ENCODE data around the gene S1PR3. TPM values are rescaled to one million over a fixed set of nuclear protein-coding genes. Genes with fewer than 3 reads are reported as not detected.

The S1PR3 gene
- total RNA-seq, 5 donors from 2014 or later (not counting 1 experiment from before 2014, with no cell fraction given): 0.07 to 0.23 (median 0.12) TPM

DNA sequence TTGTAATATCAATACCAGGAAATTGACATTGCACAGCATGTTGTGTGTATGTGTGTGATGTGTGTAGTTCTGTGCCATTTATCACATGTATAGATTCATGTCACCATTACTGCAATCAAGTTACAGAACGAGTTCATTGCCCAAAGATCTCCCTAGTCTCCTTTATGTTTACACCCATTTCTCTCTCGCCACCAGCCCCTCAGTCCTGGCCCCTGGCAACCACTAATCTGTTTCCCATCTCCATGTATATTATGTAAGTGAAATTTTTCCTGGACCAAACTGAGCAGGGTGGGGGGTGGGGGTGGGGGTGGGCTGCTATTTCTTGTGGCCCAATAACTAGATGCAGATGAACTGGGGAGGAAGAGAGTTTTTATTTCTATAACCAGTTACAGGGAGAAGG is 11.5 kb upstream of the S1PR3 start:
- no peak overlapping the region for H3K4me3 Mint-ChIP-seq
- ATAC-seq (replicated peaks in 1 of 4) (no peak), DNase-seq (no peak)
- no peaks in the 10 kb centered on the region for H3K9me3 ChIP-seq
- peaks cover 10 to 11% of the 10 kb centered on the region in 2 donors for H3K27me3 Mint-ChIP-seq
- no peaks in the 10 kb centered on the region for H3K4me1 ChIP-seq (ENCODE audit: control insufficient read depth in 1 of 2, extremely low read depth in 1 of 2, insufficient read depth in 2 of 2, low read length in 2 of 2)
- H3K27ac Mint-ChIP-seq: no peak overlapping the region
- no peak overlapping the region for H3K27ac ChIP-seq (ENCODE audit: low read length)
- H3K4me1 Mint-ChIP-seq: no peaks in the 10 kb centered on the region
- H3K36me3 ChIP-seq (ENCODE audit: control insufficient read depth in 2 of 2, extremely low read depth in 1 of 2, insufficient read depth in 1 of 2, low read length in 1 of 2): no peaks in the 10 kb centered on the region
- H3K27me3 ChIP-seq (replicated peaks in 1 of 2; ENCODE audit: control insufficient read depth in 2 of 2, extremely low read depth in 1 of 2, insufficient read depth in 2 of 2, low read length in 1 of 2): peaks cover 0 to 5% of the 10 kb centered on the region in 2 experiments
- no peaks in the 10 kb centered on the region for H3K9me3 Mint-ChIP-seq
- ChIA-PET POLR2A (no interaction called here), CTCF (no interaction called here)
- no peaks in the 10 kb centered on the region for H3K36me3 Mint-ChIP-seq
- no peak overlapping the region for H3K4me3 ChIP-seq (ENCODE audit: control insufficient read depth in 1 of 2, extremely low read depth in 1 of 2, low read length in 1 of 2)
- WGBS (ENCODE audit: insufficient coverage): no CpG with 5 or more reads among the region's 2 CpGs

DNA sequence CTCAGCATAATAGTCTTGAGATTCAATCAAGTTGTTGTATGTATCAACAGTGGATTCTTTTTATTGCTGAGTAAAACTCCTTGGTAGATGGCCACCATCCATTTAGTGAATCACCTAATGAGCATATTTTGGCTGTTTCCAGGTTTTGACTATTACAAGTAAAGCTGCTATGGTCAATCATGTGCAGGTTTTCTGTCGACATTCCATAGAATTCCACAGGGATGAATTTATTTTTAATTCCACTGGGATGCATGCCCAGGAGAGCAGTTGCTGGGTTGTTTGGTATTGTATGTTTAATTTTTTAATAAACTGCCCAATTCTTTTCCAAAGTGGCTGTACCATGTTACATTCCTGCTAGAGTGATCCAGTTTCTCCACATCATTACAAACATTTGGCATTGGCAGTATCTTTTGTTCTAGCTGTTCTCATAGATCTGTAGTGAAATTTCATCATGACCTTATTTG is 10.5 kb upstream of the S1PR3 start:
- Mint-ChIP-seq H3K4me3 (no peak overlapping the region), H3K9me3 (no peaks in the 10 kb centered on the region), H3K27ac (no peak overlapping the region), H3K36me3 (no peaks in the 10 kb centered on the region), H3K27me3 (peaks cover 10 to 17% of the 10 kb centered on the region in 2 donors), H3K4me1 (no peaks in the 10 kb centered on the region)
- ATAC-seq (replicated peaks in 1 of 4) (no peak), DNase-seq (no peak)
- H3K4me1 ChIP-seq (ENCODE audit: control insufficient read depth in 1 of 2, extremely low read depth in 1 of 2, insufficient read depth in 2 of 2, low read length in 2 of 2): no peaks in the 10 kb centered on the region
- no peaks in the 10 kb centered on the region for H3K9me3 ChIP-seq
- H3K27me3 ChIP-seq (replicated peaks in 1 of 2; ENCODE audit: control insufficient read depth in 2 of 2, extremely low read depth in 1 of 2, insufficient read depth in 2 of 2, low read length in 1 of 2): peaks cover 0 to 5% of the 10 kb centered on the region in 2 experiments
- H3K4me3 ChIP-seq (ENCODE audit: control insufficient read depth in 1 of 2, extremely low read depth in 1 of 2, low read length in 1 of 2): no peak overlapping the region
- no peaks in the 10 kb centered on the region for H3K36me3 ChIP-seq (ENCODE audit: control insufficient read depth in 2 of 2, extremely low read depth in 1 of 2, insufficient read depth in 1 of 2, low read length in 1 of 2)
- no peak overlapping the region for H3K27ac ChIP-seq (ENCODE audit: low read length)
- ChIA-PET POLR2A (no interaction called here), CTCF (no interaction called here)
- WGBS (ENCODE audit: insufficient coverage): no CpG with 5 or more reads among the region's 1 CpG

DNA sequence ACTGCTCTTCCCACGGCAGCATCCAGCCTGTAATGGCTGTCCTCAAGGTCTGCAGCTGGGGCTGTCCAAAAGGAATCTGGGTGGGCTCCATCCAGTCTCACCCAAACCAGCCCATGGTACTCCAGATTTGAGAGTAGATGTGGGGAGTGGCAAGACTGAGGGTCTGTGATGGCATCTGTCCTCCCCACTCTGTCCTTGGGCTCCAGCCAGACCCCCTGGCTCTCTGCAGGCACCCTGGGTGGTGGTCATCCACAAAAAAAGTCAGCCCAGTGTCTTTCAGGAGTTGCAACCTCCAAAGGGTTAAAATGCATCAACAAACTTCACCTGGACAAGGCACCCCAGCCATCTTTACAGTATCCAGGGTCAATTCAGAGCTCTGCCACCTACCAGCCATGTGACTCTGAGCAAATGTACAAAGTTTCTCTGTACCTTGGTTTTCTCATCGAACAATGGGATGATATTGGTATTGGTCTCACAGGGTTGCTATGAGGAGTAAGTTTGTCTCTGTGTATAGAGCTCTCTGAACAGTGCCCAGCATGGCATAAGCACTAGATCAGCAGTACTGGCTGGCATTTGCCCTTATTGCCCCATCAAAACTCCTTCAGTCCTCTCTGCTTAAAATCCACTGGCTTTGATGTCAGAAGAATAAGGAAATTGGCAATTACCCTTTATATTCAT is 7.3 kb upstream of the S1PR3 start:
- H3K36me3 Mint-ChIP-seq: no peaks in the 10 kb centered on the region
- H3K4me3 ChIP-seq (ENCODE audit: control insufficient read depth in 1 of 2, extremely low read depth in 1 of 2, low read length in 1 of 2): no peak overlapping the region
- ChIA-PET CTCF (no interaction called here), POLR2A (no interaction called here)
- H3K36me3 ChIP-seq (ENCODE audit: control insufficient read depth in 2 of 2, extremely low read depth in 1 of 2, insufficient read depth in 1 of 2, low read length in 1 of 2): no peaks in the 10 kb centered on the region
- H3K27ac ChIP-seq (ENCODE audit: low read length): no peak overlapping the region
- peaks cover 0 to 4% of the 10 kb centered on the region in 2 experiments for H3K4me1 ChIP-seq (ENCODE audit: control insufficient read depth in 1 of 2, extremely low read depth in 1 of 2, insufficient read depth in 2 of 2, low read length in 2 of 2)
- ATAC-seq (replicated peaks in 1 of 4): no peak
- peaks cover 1 to 5% (median 3%) of the 10 kb centered on the region in 3 donors for H3K4me1 Mint-ChIP-seq
- no peaks in the 10 kb centered on the region for H3K27me3 ChIP-seq (replicated peaks in 1 of 2; ENCODE audit: control insufficient read depth in 2 of 2, extremely low read depth in 1 of 2, insufficient read depth in 2 of 2, low read length in 1 of 2)
- H3K9me3 Mint-ChIP-seq: no peaks in the 10 kb centered on the region
- no peaks in the 10 kb centered on the region for H3K9me3 ChIP-seq
- H3K4me3 Mint-ChIP-seq: no peak overlapping the region
- WGBS (ENCODE audit: insufficient coverage): no CpG with 5 or more reads among the region's 2 CpGs
- H3K27me3 Mint-ChIP-seq: peaks cover 0 to 10% of the 10 kb centered on the region in 2 donors
- H3K27ac Mint-ChIP-seq: no peak overlapping the region
- DNase-seq: no peak

DNA sequence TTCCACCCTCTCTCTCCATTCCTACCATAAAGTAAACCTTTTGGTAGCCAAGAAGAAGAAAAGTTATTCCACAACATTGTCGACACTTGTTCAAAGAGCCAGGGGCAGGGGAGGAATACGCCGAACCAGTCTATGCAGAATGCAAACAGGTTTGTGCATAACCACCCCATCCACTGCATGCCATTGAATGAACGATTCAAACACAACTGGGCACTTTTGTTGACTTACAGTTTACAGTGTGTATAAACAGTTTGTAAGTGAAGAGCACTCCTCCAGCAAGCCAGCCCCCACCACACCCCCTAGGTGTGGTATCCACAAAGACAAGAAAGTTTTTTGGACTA is 6.8 kb upstream of the S1PR3 start:
- POLR2A ChIA-PET: no interaction called here

DNA sequence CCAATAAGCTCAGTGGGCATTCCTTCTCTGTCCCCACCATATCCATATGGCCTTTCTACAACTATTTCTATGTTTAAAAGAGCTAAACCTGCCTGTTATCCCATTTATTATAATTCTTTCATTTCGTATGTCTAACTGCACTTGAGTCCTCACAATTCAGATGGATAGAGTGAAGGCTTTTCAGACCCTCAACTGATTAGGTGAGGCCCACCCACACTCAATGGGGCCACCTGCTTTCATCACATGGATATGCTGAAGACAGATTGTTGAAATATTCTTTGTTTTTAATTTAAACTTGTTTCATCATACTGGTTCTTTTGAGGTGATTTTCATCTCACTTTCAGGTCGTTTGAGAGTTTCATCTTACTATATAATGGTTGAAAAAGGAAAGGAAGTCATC is 5.7 kb upstream of the S1PR3 start:
- Histone ChIP-seq H3K27me3 (replicated peaks in 1 of 2; ENCODE audit: control insufficient read depth in 2 of 2, extremely low read depth in 1 of 2, insufficient read depth in 2 of 2, low read length in 1 of 2) (peaks cover 0 to 8% of the 10 kb centered on the region in 2 experiments), H3K9me3 (no peaks in the 10 kb centered on the region), H3K36me3 (ENCODE audit: control insufficient read depth in 2 of 2, extremely low read depth in 1 of 2, insufficient read depth in 1 of 2, low read length in 1 of 2) (no peaks in the 10 kb centered on the region), H3K4me3 (ENCODE audit: control insufficient read depth in 1 of 2, extremely low read depth in 1 of 2, low read length in 1 of 2) (no peak overlapping the region), H3K4me1 (ENCODE audit: control insufficient read depth in 1 of 2, extremely low read depth in 1 of 2, insufficient read depth in 2 of 2, low read length in 2 of 2) (peaks cover 4 to 13% of the 10 kb centered on the region in 2 experiments), H3K27ac (ENCODE audit: low read length) (no peak overlapping the region)
- H3K4me1 Mint-ChIP-seq: peaks cover 10 to 17% (median 17%) of the 10 kb centered on the region in 3 donors
- ChIA-PET CTCF (no interaction called here), POLR2A (no interaction called here)
- no peak overlapping the region for H3K4me3 Mint-ChIP-seq
- no peaks in the 10 kb centered on the region for H3K9me3 Mint-ChIP-seq
- no peak for DNase-seq
- no peaks in the 10 kb centered on the region for H3K36me3 Mint-ChIP-seq
- WGBS (ENCODE audit: insufficient coverage): no CpG with 5 or more reads among the region's 2 CpGs
- peaks cover 11 to 24% of the 10 kb centered on the region in 2 donors for H3K27me3 Mint-ChIP-seq
- no peak for ATAC-seq (replicated peaks in 1 of 4)
- H3K27ac Mint-ChIP-seq: no peak overlapping the region

More for the DNA sequence above, 6.8 kb upstream of the S1PR3 start:
- DNase-seq (no peak), ATAC-seq (replicated peaks in 1 of 4) (no peak)
- Mint-ChIP-seq H3K4me3 (no peak overlapping the region), H3K27ac (no peak overlapping the region), H3K4me1 (peaks cover 6 to 10% (median 8%) of the 10 kb centered on the region in 3 donors), H3K27me3 (peaks cover 5 to 15% of the 10 kb centered on the region in 2 donors), H3K9me3 (no peaks in the 10 kb centered on the region), H3K36me3 (no peaks in the 10 kb centered on the region)
- Histone ChIP-seq H3K27ac (ENCODE audit: low read length) (no peak overlapping the region), H3K4me3 (ENCODE audit: control insufficient read depth in 1 of 2, extremely low read depth in 1 of 2, low read length in 1 of 2) (no peak overlapping the region), H3K4me1 (ENCODE audit: control insufficient read depth in 1 of 2, extremely low read depth in 1 of 2, insufficient read depth in 2 of 2, low read length in 2 of 2) (peaks cover 3 to 4% of the 10 kb centered on the region in 2 experiments), H3K27me3 (replicated peaks in 1 of 2; ENCODE audit: control insufficient read depth in 2 of 2, extremely low read depth in 1 of 2, insufficient read depth in 2 of 2, low read length in 1 of 2) (no peaks in the 10 kb centered on the region), H3K36me3 (ENCODE audit: control insufficient read depth in 2 of 2, extremely low read depth in 1 of 2, insufficient read depth in 1 of 2, low read length in 1 of 2) (no peaks in the 10 kb centered on the region), H3K9me3 (no peaks in the 10 kb centered on the region)
- WGBS (ENCODE audit: insufficient coverage): no CpG with 5 or more reads among the region's 4 CpGs
- CTCF ChIA-PET: no interaction called here

DNA sequence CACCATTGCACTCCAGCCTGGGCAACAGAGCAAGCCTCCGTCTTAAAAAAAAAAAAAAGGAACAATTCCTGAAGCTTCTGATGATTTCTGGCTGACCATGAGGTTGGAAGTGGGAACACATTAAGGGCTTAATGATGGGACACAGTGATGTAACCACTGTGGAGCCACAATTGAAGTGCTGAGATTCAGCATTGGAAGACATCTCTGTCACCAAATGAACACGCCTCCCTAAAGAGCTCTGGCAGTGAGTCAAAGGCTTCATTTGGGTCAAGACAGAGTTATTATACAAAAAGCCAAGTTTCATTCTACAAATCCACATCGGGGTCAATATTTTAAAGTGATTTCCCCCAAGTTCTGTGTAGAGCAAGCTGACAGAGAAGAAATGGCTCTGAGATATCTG is 4.5 kb upstream of the S1PR3 start:
- Histone ChIP-seq H3K9me3 (no peaks in the 10 kb centered on the region), H3K4me1 (ENCODE audit: control insufficient read depth in 1 of 2, extremely low read depth in 1 of 2, insufficient read depth in 2 of 2, low read length in 2 of 2) (peaks cover 4 to 20% of the 10 kb centered on the region in 2 experiments), H3K4me3 (ENCODE audit: control insufficient read depth in 1 of 2, extremely low read depth in 1 of 2, low read length in 1 of 2) (no peak overlapping the region), H3K27me3 (replicated peaks in 1 of 2; ENCODE audit: control insufficient read depth in 2 of 2, extremely low read depth in 1 of 2, insufficient read depth in 2 of 2, low read length in 1 of 2) (peaks cover 0 to 15% of the 10 kb centered on the region in 2 experiments), H3K36me3 (ENCODE audit: control insufficient read depth in 2 of 2, extremely low read depth in 1 of 2, insufficient read depth in 1 of 2, low read length in 1 of 2) (no peaks in the 10 kb centered on the region), H3K27ac (ENCODE audit: low read length) (no peak overlapping the region)
- no peak overlapping the region for H3K4me3 Mint-ChIP-seq
- no peak for ATAC-seq (replicated peaks in 1 of 4)
- CTCF ChIA-PET: no interaction called here
- no peaks in the 10 kb centered on the region for H3K36me3 Mint-ChIP-seq
- H3K9me3 Mint-ChIP-seq: no peaks in the 10 kb centered on the region
- WGBS (ENCODE audit: insufficient coverage): 71% methylated on average over 1 of the region's 3 CpGs
- peaks cover 12 to 19% (median 18%) of the 10 kb centered on the region in 3 donors for H3K4me1 Mint-ChIP-seq
- POLR2A ChIA-PET: interaction anchor here in 1 of 2 donors (0.6 kb wide), 1 partner anchor 10 kb away, joined by 4 read pairs; no protein-coding TSS in a partner anchor
- H3K27me3 Mint-ChIP-seq: peaks cover 15 to 25% of the 10 kb centered on the region in 2 donors
- DNase-seq: no peak
- H3K27ac Mint-ChIP-seq: no peak overlapping the region
